ENCODE results near the gene RAB40B.
A peak's percentile ranks its signal among the peaks of the same experiment; 100 is the strongest.

GRCh38 chr17:82632451-82632850 lies 66.0 kb downstream of the RAB40B start:
- TF ChIP-seq CTCF (IDR thresholded peaks at IDR 0.05) (no peak), POLR2A (IDR thresholded peaks at IDR 0.05) (peak in 1 of 2 donors; percentile 61)
